Parietal lobe (tissue), 1 donor: ENCODE measurements around the gene PLAAT1. TPM values are rescaled to one million over a fixed set of nuclear protein-coding genes. Genes with fewer than 3 reads are reported as not detected.

ENCODE experiments used
- total RNA-seq: library from RNA; depleted of rRNA; stranded (reverse); fragments of >200 nt; gene quantifications from one replicate; pipeline ENCODE4 v1.2.3, GENCODE V29; 2014

Gene PLAAT1
- 7.8 TPM for total RNA-seq

DNA sequence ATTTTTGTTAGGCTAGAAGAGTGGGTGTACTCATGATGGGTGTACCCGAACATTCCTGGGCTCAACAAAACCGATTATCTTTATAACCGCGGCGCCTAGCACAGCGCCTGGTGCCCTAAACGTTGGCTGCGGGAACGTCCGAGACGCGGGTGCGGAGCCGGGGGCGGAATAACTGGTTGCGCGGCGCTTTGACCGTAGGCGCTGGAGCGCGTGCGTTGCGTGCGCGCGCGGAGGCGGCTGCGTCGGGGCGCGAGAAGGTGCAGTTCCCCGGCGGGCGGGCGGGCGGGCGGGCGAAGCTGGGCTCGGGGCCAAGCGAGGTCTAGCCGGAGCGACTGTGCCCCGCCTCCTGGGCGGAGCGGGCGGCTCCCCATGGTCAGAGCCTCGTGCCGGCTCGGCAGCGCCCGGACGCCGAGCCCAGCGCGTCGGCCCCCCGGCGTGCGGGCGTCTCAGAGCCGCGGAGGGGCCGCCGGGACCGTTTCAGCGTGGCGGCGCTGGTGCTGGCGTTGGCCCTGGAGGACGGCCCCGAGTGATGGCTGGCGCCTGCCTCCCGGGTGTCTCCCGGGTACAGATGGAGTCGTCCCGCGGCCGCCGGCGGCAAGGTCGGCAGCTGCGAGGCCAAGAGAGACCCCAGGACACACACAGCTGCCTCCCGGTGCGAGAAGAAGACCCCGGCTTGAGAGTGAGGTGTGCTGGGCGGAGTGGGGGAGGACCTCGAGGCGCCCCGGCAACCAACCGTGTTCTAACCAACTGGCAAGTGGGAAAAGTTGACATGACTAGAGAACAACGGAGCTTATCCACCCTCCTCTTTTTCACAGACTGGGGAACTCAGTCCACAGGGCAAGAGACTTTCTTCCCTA, at the start of gene PLAAT1:
Gene PLAAT1 (plus strand): TSS at position 373 of the 857 bp plus-strand sequence. CDS start 14,429 bp downstream, outside the sequence.

Other genes with a start within 250 kb of the PLAAT1 start
- gene ATP13A5, start 137.5 kb downstream of the PLAAT1 start, total RNA-seq, result 0.63 TPM